Hematopoietic multipotent progenitor cell (in vitro differentiated cells): ENCODE measurements around the gene PCDHB9. TPM values are rescaled to one million over a fixed set of nuclear protein-coding genes. Genes with fewer than 3 reads are reported as not detected.
"Not testable (repeated sequence)": the region's sequence is repeated elsewhere in the genome, so short reads cannot be mapped to it uniquely, and the experiment has no call there.

ENCODE experiments used
- DNase-seq, 3 donors: peaks; one replicate each; pipeline ENCODE4 v3.0.0-alpha.2; 2011 to 2015; ENCODE audit warnings: low read depth in 2 of 3, low spot score in 2 of 3
- total RNA-seq: library from RNA; depleted of rRNA; stranded (reverse); fragments of >200 nt; gene quantifications from one replicate; pipeline ENCODE4 v1.2.3, GENCODE V29; 2012

Gene PCDHB9
- total RNA-seq, 1 donor, result not detected

GRCh38 chr5:141234109-141234667, 47.2 kb downstream of the PCDHB9 start:
- DNase-seq, result no peak

GRCh38 chr5:141235922-141236321, 49.0 kb downstream of the PCDHB9 start:
- DNase-seq, result not testable (repeated sequence)

GRCh38 chr5:141236516-141237313, 49.8 kb downstream of the PCDHB9 start:
- no peak for DNase-seq

Other genes with a start within 250 kb of the PCDHB9 start
- under 0.01 TPM for gene PCDHAC2, start 220.7 kb upstream of the PCDHB9 start, total RNA-seq
- gene PCDHB1, start 135.8 kb upstream of the PCDHB9 start, total RNA-seq, result under 0.01 TPM
- 0.27 TPM for gene PCDHB2, start 92.5 kb upstream of the PCDHB9 start, total RNA-seq
- gene PCDHB3, start 86.7 kb upstream of the PCDHB9 start, total RNA-seq, result under 0.01 TPM
- under 0.01 TPM for gene PCDHB4, start 65.3 kb upstream of the PCDHB9 start, total RNA-seq
- under 0.01 TPM for gene PCDHB5, start 52.0 kb upstream of the PCDHB9 start, total RNA-seq
- not detected for gene PCDHB6, start 37.1 kb upstream of the PCDHB9 start, total RNA-seq
- gene PCDHB7, start 14.5 kb upstream of the PCDHB9 start, total RNA-seq, result under 0.01 TPM
- gene PCDHB8, start 9.4 kb upstream of the PCDHB9 start, total RNA-seq, result not detected
- gene PCDHB16, start 4.8 kb upstream of the PCDHB9 start, total RNA-seq, result not detected
- gene PCDHB10, start 5.2 kb downstream of the PCDHB9 start, total RNA-seq, result under 0.01 TPM
- gene PCDHB11, start 12.5 kb downstream of the PCDHB9 start, total RNA-seq, result 0.27 TPM
- gene PCDHB12, start 21.6 kb downstream of the PCDHB9 start, total RNA-seq, result not detected
- under 0.01 TPM for gene PCDHB13, start 26.8 kb downstream of the PCDHB9 start, total RNA-seq
- under 0.01 TPM for gene PCDHB14, start 36.2 kb downstream of the PCDHB9 start, total RNA-seq
- under 0.01 TPM for gene PCDHB15, start 58.2 kb downstream of the PCDHB9 start, total RNA-seq
- 0.54 TPM for gene SLC25A2, start 116.9 kb downstream of the PCDHB9 start, total RNA-seq
- gene TAF7, start 133.6 kb downstream of the PCDHB9 start, total RNA-seq, result 45.0 TPM
- under 0.01 TPM for gene PCDHGA1, start 143.4 kb downstream of the PCDHB9 start, total RNA-seq
- 0.27 TPM for gene PCDHGA2, start 151.6 kb downstream of the PCDHB9 start, total RNA-seq
- 0.54 TPM for gene PCDHGA3, start 156.7 kb downstream of the PCDHB9 start, total RNA-seq
- 0.27 TPM for gene PCDHGB1, start 162.9 kb downstream of the PCDHB9 start, total RNA-seq
- 0.81 TPM for gene PCDHGA4, start 167.9 kb downstream of the PCDHB9 start, total RNA-seq
- gene PCDHGB2, start 172.8 kb downstream of the PCDHB9 start, total RNA-seq, result 2.4 TPM
- gene PCDHGA5, start 177.0 kb downstream of the PCDHB9 start, total RNA-seq, result 1.1 TPM
- gene PCDHGB3, start 183.1 kb downstream of the PCDHB9 start, total RNA-seq, result 3.5 TPM
- 1.9 TPM for gene PCDHGA6, start 186.7 kb downstream of the PCDHB9 start, total RNA-seq
- gene PCDHGA7, start 195.6 kb downstream of the PCDHB9 start, total RNA-seq, result 0.81 TPM
- gene PCDHGB4, start 200.5 kb downstream of the PCDHB9 start, total RNA-seq, result 1.6 TPM
- 0.54 TPM for gene PCDHGA8, start 205.5 kb downstream of the PCDHB9 start, total RNA-seq
- gene PCDHGB5, start 210.8 kb downstream of the PCDHB9 start, total RNA-seq, result 2.4 TPM
- gene PCDHGA9, start 215.6 kb downstream of the PCDHB9 start, total RNA-seq, result 1.1 TPM
- gene PCDHGB6, start 220.9 kb downstream of the PCDHB9 start, total RNA-seq, result 0.81 TPM
- gene PCDHGA10, start 225.8 kb downstream of the PCDHB9 start, total RNA-seq, result 1.1 TPM
- gene PCDHGB7, start 230.5 kb downstream of the PCDHB9 start, total RNA-seq, result 2.2 TPM
- gene PCDHGA11, start 233.9 kb downstream of the PCDHB9 start, total RNA-seq, result 1.3 TPM
- 2.2 TPM for gene PCDHGA12, start 243.3 kb downstream of the PCDHB9 start, total RNA-seq